ENCODE results near the gene DDX20. TPM values are rescaled to one million over a fixed set of nuclear protein-coding genes. Genes with fewer than 3 reads are reported as not detected.

Gene DDX20, protein sequence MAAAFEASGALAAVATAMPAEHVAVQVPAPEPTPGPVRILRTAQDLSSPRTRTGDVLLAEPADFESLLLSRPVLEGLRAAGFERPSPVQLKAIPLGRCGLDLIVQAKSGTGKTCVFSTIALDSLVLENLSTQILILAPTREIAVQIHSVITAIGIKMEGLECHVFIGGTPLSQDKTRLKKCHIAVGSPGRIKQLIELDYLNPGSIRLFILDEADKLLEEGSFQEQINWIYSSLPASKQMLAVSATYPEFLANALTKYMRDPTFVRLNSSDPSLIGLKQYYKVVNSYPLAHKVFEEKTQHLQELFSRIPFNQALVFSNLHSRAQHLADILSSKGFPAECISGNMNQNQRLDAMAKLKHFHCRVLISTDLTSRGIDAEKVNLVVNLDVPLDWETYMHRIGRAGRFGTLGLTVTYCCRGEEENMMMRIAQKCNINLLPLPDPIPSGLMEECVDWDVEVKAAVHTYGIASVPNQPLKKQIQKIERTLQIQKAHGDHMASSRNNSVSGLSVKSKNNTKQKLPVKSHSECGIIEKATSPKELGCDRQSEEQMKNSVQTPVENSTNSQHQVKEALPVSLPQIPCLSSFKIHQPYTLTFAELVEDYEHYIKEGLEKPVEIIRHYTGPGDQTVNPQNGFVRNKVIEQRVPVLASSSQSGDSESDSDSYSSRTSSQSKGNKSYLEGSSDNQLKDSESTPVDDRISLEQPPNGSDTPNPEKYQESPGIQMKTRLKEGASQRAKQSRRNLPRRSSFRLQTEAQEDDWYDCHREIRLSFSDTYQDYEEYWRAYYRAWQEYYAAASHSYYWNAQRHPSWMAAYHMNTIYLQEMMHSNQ
- 1 to 10 TPM; 7.8 to 8.0 TPM for total RNA-seq
- long read RNA-seq, donor 1, full-length matches to known transcripts, result 5 of 5 reads
- long read RNA-seq, donor 1, partial matches to known transcripts, result 0 of 5 reads
- long read RNA-seq, donor 1, other reads (novel, unspliced or antisense), result 0 of 5 reads
- long read RNA-seq, donor 2, full-length matches to known transcripts, result 10 of 18 reads
- long read RNA-seq, donor 2, partial matches to known transcripts, result 3 of 18 reads
- long read RNA-seq, donor 2, other reads (novel, unspliced or antisense), result 5 of 18 reads

DNA sequence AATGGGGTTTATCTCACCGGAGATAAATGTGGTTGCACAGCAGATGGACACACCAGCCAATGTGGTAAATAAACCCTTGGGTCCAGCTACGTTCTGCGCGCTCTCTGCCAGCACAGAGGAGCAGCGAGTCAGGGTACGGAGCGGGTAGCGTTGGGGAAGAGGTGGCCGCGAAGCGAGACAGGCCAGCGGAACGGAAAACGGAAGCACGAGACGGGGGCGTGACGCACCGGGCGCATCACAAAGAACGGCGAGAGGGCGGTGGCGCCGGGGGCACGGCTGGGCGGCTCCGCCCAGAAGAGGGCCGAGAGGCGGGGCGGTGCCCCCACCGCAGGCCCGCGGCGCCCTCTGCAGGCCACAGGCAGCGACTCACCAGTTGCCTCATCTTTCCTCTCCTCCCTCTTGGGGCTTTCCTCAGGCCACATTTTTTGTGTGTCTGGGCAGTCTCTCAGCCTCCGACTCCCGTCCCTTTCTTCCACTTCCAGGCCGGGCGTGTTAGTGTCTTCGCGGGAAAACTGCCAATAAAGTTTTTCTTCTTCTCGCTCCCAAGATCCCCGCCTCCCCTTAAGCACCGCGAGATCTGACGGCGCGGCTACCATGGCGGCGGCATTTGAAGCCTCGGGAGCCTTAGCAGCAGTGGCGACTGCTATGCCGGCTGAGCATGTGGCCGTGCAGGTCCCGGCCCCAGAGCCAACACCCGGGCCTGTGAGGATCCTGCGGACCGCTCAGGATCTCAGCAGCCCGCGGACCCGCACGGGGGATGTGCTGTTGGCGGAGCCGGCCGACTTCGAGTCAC is at the start of gene DDX20:
Gene DDX20 (plus strand): TSS at position 571 of the 793 bp plus-strand sequence. CDS start 24 bp downstream, at position 595.
- intact Hi-C loops (cut with DNase I), result loop anchor here in 1 of 2 donors (10.0 kb wide), 1 partner anchor 271 kb away; no protein-coding TSS in a partner anchor
- DNase-seq (ENCODE audit: low spot score), result peak; percentile 98

DNA sequence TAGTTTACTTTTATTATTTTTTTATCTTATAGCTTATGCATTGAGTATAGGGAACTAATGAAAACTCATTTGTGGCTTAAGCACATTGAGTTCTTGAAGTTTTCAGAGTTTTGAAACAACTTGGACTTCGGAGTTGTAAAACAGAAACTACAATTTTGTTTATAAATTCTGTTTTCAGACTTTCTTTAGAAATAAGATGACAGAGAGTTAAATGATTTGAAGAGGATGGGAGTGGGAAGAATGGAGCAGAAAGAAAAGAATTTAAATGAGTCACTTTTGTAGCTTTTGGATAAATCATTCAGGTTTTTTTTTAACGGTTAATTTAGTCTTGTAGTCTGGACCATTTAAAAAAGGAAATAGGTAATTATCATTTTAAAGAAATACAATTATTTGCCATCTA is 48.8 kb upstream of the DDX20 start:
- no peak for DNase-seq (ENCODE audit: low spot score)
- intact Hi-C loops (cut with DNase I), result no loop called here

DNA sequence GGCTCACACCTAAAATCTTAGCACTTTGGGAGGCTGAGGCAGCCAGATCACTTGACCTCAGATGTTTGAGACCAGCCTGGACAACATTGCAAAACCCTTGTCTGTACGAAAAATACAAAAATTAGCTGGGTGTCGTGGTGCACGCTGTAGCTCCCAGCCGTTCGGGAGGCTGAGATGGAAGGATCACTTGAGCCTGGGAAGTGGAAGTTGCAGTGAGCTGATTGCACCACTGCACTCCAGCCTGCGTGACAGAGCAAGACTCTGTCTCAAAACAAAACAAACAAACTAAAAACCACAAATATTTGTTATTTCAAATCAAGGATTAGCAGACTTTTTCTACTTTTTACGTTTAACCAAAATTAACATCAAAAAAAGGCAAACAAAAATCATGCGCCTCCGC is 47.8 kb upstream of the DDX20 start:
- intact Hi-C loops (cut with DNase I), result no loop called here
- DNase-seq (ENCODE audit: low spot score), result no peak

DNA sequence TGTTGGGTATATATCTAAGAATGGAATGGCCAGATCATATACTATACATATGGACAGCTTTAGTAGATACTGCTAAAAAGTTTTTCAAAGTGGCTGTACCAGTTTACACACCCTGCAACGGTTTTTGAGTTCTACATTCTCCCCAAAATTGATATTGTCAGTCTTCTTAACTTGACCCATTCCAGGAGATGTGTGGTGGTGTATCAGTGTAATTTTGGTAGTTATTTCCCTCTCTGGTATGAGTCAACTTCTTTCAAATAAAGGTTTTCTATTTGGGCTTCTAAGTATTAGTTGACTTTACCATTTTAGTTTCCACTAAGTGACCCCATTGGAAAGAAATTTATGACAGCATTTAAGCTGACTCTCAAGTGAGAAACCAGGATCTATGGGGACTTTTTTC is 45.7 kb upstream of the DDX20 start:
- no peak for DNase-seq (ENCODE audit: low spot score)
- intact Hi-C loops (cut with DNase I), result no loop called here

DNA sequence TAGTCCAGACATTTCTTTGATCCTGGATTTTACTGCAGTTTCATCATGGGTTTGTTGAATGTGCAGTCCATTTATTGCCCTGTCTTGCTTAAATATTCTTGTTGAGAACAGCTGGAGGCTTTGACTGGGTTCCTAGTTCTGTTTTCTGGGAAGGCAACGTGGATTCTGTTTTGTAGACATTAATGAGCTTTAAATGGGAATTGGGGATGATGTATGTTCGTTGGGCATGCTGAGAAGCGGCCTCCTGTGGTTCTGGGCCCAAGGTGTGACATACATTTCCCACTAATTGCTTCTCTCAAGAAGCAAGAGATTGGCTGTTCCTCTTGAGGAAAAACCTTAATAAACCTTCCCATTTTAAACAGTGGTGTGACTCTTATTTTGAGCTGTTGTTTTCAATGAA is 39.4 kb upstream of the DDX20 start:
- intact Hi-C loops (cut with DNase I), result loop anchor here in 1 of 2 donors (5.0 kb wide), 1 partner anchor 36 kb away; no protein-coding TSS in a partner anchor
- no peak for DNase-seq (ENCODE audit: low spot score)

DNA sequence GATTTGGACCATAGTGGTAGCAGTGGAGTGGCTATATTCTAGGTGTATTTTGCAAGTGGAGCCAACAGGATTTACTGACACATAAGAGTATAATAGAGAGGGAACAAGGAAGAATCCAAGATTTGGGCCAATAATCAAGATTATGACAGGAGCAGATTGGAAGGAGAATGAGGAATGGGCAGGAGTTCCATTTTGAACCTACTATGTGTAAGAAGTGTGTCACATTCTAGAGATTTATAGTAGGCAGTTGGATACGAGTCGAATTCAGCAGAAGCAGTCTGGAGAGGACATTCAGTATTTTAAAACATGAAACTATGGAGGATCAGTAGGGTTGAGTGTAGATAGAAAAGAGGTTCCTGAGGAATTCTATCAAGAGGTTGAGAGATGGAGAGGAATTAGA is 38.3 kb upstream of the DDX20 start:
- intact Hi-C loops (cut with DNase I), result loop anchor here in 1 of 2 donors (5.0 kb wide), 1 partner anchor 35 kb away; no protein-coding TSS in a partner anchor

DNA sequence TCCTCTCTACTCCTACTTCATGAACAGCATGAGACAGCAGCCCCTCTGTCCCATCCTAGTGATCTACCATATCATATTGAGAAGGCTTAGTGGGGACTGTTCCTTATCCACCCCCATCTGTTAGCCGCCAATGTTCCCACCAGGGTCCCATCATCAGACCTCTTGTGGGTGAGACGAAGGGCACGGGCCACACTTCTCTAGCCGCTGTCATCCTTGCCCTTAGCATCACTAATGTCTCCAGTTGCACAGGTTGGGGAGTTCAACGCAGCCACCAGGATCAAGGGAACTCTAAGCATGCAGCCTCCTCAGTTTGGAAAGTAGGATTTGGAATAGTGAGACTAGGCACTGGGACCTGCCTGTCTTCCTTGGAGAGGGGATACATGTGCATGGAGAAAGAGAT is 36.6 kb upstream of the DDX20 start:
- intact Hi-C loops (cut with DNase I), result loop anchor here in 1 of 2 donors (5.0 kb wide), 1 partner anchor 33 kb away; no protein-coding TSS in a partner anchor
- DNase-seq (ENCODE audit: low spot score), result no peak

More for the DNA sequence above, 38.3 kb upstream of the DDX20 start:
- no peak for DNase-seq (ENCODE audit: low spot score)

DNA sequence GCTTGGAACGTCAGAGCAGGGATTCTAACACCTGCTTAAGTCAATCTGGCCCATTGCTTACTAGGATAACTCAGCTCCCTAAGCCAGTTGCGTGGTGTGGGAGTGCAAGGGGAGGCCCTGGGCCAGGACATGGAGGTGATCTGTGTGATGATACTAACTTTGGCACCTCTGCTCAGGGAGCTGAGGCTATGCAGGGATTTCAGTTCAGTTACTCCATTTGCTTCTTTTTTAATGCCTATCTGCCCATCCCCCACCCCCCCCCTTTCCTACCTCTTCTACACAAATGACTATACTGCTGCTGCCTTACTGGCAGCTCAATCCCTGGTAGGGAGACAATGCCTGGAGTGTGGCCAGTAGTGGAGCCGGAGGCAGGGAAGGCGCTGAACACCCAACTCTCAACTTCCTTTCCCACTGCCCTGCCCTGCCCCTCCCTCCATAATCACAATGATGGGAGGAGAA is 36.0 kb upstream of the DDX20 start:
- no peak for DNase-seq (ENCODE audit: low spot score)
- intact Hi-C loops (cut with DNase I), result loop anchor here in 1 of 2 donors (5.0 kb wide), 1 partner anchor 33 kb away; no protein-coding TSS in a partner anchor

DNA sequence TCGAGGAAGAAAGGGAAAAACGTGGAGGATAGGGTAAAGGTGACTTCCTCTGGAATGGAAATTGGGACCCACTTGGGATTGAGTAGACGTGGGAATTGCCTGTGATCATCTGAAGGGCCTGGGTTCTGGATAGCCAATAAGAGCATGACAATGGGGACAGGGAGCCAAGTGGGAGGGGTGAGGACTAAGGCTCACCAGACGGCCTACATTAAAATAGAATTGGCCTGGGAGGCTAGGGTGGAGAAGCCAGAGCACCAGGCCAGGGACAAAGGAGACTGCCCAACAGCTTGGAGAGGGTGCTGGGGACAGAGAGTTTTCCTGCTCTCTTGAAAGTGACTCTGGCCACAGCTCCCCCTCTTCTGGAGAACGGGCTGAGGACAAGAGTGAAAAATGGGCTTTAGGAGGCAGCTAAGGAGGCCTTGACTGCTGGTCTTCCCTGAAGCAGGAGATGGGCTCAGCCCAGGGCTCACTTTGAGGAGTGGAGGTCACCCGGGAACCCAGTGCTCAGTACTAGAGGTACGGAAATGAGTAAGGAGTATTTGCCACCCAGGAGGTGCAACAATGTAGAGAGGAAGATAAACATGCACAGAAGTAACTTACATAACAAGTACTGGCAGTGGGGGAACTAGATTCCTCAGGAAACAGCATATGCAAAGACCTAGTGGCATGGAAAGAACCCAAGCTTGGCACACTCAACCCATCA is 35.3 kb upstream of the DDX20 start:
- DNase-seq (ENCODE audit: low spot score), result no peak
- intact Hi-C loops (cut with DNase I), result no loop called here

DNA sequence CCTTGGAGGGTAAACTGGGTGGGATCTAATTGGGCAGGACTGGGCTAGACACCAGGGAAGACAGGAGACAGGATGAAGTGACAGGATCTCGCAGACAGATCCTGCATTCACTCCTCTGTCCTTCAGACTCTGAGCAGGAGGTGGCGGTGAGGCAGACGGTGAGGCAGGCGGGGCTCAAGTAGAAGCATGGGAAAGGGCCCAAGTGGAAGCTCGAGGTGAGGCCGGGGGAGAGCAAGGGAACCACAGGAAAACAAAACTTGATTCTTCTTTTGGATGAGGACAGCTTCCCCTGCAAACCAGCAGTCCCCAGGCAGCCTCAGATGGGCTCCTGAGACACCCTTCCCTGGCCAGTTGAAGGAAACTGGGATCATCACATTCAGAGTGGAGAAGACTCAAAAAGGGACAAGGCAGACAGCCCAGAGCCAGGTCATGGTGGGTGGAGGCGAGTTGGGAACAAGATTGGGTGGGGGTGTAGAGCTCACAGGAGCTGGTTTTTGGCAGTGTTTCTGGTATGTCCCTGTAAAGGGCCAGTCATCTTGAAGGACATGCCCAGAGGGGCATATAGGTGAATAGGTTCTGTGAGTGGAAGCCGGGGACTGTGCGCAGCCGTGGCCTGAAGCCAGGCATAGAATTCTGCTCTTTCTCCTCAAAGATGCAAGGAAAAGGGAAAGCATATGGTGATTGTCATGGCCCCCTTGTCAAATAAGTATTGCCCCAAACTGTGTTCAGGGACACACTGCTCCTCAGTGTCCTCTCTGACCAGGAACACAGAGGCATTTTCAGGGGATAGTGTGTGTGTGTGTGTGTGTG is 34.5 kb upstream of the DDX20 start:
- no peak for DNase-seq (ENCODE audit: low spot score)
- intact Hi-C loops (cut with DNase I), result no loop called here

DNA sequence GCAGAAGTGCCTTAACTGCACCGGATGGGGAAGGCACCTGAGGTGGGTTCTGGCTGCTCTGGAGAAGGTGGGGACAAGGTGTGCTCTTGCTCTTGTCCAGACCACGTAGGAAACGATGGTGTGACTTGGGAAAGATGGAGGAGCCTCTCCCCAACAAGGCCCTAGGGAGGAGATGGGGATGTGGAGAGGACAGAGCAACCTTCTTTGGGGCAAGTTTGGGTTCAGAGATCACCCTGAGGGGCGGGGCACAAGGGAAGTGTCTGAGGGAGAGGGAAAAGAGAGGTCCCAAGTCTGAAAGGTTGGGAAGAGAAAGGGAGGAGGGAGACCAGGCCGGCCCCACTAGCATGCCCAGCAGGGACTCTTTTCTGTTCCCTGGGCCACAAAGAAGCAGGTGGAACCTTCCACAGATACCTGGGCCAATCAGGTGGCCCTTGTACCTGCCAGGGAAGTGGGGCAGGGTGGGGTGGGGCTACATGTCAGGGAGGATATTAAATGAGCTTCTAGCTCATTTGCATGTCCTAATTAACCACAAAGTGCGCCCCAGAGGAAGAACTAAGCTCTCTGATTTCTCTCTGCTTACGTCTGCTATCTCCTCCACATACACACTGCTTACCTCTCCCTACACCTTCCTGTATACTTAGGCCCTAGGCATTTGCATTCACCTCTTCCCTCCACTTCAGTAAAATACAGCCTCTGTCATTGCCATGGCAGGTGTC is 32.5 kb upstream of the DDX20 start:
- no peak for DNase-seq (ENCODE audit: low spot score)
- intact Hi-C loops (cut with DNase I), result no loop called here

DNA sequence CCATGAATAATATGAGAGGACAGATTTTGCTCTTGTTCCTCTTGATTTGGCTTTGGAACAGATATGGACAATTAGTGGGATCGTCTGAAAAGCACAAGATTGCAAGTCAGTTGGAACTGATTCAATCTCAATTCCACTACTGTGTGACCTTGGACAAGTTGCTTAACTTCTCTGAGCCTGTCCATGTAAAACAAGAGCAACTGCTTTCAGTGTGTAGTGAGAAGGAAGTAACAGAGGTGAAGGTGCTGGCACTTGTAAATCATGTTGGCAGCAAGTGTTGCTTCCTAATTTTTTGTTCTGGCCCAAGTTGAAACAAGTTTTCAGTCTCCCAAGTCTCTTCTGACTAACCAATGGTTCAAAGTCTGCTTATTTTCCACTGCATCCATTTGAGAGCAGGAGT is 31.8 kb upstream of the DDX20 start:
- DNase-seq (ENCODE audit: low spot score), result no peak
- intact Hi-C loops (cut with DNase I), result no loop called here

DNA sequence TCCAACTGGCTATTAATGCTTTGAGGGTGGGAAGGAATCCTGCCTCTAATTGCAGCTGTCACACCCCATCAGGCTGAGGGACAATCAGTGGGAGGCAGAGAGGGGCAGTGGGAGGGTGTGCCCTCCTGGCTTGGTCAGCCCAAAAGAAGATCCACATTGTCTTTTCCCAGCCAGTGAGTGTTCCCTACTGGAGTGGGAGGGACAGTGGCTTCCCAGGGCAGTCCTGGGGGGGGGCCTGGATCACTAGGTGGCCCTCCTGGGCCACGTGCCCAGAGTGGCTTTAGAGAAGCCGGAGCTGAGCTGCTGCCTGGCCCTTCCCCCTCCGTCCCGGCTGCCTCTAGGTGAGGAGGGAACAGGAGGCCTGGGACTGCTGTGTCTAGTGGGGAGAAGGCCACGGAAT is 30.5 kb upstream of the DDX20 start:
- no peak for DNase-seq (ENCODE audit: low spot score)
- intact Hi-C loops (cut with DNase I), result no loop called here

DNA sequence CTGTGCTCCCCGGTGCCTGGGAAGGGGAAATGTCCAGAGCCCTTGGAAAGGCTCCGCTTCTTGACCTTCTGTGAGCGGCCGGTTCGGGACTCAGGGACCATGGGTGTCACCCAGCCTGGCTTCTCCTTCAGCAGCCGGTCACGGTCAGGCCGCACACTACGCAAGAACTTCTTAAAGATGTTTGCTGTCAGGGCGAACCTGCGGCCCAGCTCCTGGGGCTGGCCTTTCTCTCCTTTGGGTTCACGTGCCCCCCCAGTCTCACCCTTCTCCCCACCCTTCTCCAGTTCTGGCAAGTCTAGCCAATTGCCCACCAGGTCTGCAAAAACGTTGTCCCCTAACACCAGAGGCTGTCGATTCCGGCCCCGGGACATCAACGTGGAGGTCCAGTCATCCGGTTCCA is 28.6 kb upstream of the DDX20 start:
- intact Hi-C loops (cut with DNase I), result no loop called here
- peak; percentile 76 for DNase-seq (ENCODE audit: low spot score)

DNA sequence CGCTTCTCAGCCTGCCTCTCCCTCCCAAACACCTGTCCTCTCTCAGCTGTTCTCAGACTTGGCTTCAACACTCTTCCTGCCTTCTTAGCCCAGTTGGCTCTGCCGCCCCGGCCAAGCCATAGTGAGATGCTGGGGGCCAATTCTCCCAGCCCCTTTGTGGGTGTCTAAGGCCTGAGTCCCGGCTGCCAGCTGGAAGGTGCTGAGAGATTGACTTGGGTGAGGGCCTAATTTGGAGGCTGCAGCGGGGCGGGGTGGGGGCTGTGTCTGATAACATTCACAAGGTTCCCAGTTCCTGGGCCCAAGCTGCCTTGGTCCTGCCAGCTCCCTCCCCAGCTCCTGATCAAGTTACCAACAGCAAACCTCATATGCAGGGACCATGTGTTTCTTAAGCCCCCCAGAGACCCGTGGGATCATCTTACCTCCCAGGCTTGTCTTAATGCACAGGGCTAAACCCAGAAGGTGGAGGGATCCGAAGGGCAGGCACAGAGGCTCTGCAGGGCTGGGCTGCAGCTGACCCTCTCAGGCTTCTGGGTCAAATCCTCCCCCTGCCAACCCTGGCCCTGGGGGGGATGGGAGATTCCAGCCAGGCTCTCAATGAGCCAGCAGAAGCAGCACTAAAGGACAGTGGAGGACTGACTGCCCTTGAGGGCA is 26.3 kb upstream of the DDX20 start:
- peak; percentile 55 for DNase-seq (ENCODE audit: low spot score)
- intact Hi-C loops (cut with DNase I), result no loop called here

DNA sequence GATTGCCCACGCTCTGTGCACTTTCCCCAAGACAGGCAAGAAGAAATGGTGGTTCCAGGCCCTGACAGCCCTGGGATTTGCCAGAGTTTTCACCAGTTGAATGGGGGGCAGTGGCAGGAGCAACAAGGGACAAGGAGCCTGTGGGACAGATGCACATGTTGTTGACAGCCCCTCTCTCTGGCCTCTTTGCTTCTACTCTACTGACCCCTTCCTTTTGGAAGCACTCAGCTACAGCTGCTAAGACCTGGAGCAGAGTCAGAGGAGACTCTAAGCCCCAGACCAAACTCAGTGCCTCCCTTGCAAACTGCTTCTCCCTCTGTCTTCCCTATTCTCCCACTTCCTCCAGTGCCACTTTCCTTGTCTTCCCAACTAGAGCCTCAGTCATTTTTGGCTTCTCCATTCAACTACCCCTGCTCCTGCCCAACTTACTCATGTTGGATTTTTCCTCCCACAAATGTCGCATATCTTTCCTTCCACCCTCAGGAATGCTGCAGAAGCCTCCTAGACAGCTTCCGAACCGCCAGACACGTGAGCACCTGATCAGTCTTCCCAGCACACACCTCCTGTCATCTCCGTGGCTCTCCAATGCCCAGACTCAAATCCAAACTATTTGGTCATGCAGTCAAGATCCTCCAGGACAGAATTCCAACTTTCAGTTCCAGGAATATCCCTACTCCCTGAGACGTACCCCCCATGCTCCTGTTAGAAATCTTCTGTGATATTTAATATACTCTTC is 25.6 kb upstream of the DDX20 start:
- peak; percentile 30 for DNase-seq (ENCODE audit: low spot score)
- intact Hi-C loops (cut with DNase I), result no loop called here

Measured in posterior vena cava (tissue), 2 donors.